Mesenchymal stem cell (in vitro differentiated cells and primary cell): Measurements from ENCODE around the gene BSG.
A peak's percentile ranks its signal among the peaks of the same experiment; 100 is the strongest.

Experiments used
- DNase-seq: peaks from one replicate; pipeline ENCODE4 v3.0.0-alpha.2; 2013
- H2AFZ ChIP-seq: one replicate; pipeline ENCODE4 v1.6.1; 2013; ENCODE audit warnings: low read depth, mild to moderate bottlenecking, control low read depth, inconsistent platforms, low read length, moderate library complexity
- H2AK5ac ChIP-seq: 2 replicates; pipeline ENCODE4 v1.6.1; 2013; ENCODE audit warnings: low read length, moderate library complexity, mild to moderate bottlenecking, inconsistent platforms; ENCODE audit not compliant: severe bottlenecking
- H2BK120ac ChIP-seq: one replicate; pipeline ENCODE4 v1.6.1; 2013; ENCODE audit warnings: low read depth, mild to moderate bottlenecking, inconsistent platforms, low read length, moderate library complexity
- H2BK12ac ChIP-seq, 2 experiments: one replicate each; pipeline ENCODE4 v1.6.1; 2013; ENCODE audit warnings: inconsistent platforms in 2 of 2, low read length in 2 of 2, mild to moderate bottlenecking in 2 of 2, moderate library complexity in 2 of 2, control low read depth in 1 of 2
- H2BK15ac ChIP-seq: one replicate; pipeline ENCODE4 v1.6.1; 2013; ENCODE audit warnings: mild to moderate bottlenecking, low read depth, inconsistent platforms; ENCODE audit not compliant: poor library complexity, severe bottlenecking
- H2BK5ac ChIP-seq: 2 replicates; pipeline ENCODE4 v1.6.1; 2013; ENCODE audit warnings: low read depth, mild to moderate bottlenecking, low read length, control low read depth, inconsistent platforms; ENCODE audit not compliant: poor library complexity, severe bottlenecking
- H3K14ac ChIP-seq, 2 experiments: one replicate each; pipeline ENCODE4 v1.6.1; 2013; ENCODE audit warnings: inconsistent platforms in 2 of 2, low read length in 2 of 2, control low read depth in 1 of 2, mild to moderate bottlenecking in 1 of 2, moderate library complexity in 1 of 2
- H3K18ac ChIP-seq, 2 experiments: one replicate each; pipeline ENCODE4 v1.6.1; 2013; ENCODE audit warnings: inconsistent platforms in 2 of 2, low read length in 2 of 2, control low read depth in 1 of 2, low read depth in 1 of 2, mild to moderate bottlenecking in 1 of 2
- H3K23ac ChIP-seq, 2 experiments: one replicate each; pipeline ENCODE4 v1.6.1; 2013; ENCODE audit warnings: inconsistent platforms in 2 of 2, low read length in 2 of 2, mild to moderate bottlenecking in 2 of 2, moderate library complexity in 2 of 2, control low read depth in 1 of 2
- H3K27ac ChIP-seq: 2 replicates; pipeline ENCODE4 v1.5.1; 2013; ENCODE audit warnings: mild to moderate bottlenecking, moderate library complexity, low read length, control low read depth, inconsistent platforms; ENCODE audit not compliant: poor library complexity, severe bottlenecking
- H3K27me3 ChIP-seq, 2 experiments: 2 replicates each; pipeline versions ENCODE4 v1.6.1 to v1.7.0; 2013; ENCODE audit warnings: low read length in 2 of 2, mild to moderate bottlenecking in 2 of 2, moderate library complexity in 2 of 2, control low read depth in 1 of 2, inconsistent platforms in 1 of 2; ENCODE audit not compliant: control insufficient read depth in 1 of 2, insufficient read depth in 1 of 2
- H3K36me3 ChIP-seq, 2 experiments: 2 replicates each; pipeline versions ENCODE4 v1.6.1 to v1.7.0; 2013; ENCODE audit warnings: low read length in 2 of 2, control low read depth in 1 of 2, inconsistent platforms in 1 of 2, low read depth in 1 of 2, mild to moderate bottlenecking in 1 of 2; ENCODE audit not compliant: insufficient read depth in 2 of 2, control insufficient read depth in 1 of 2
- H3K4ac ChIP-seq, 2 experiments: one replicate each; pipeline ENCODE4 v1.6.1; 2013; ENCODE audit warnings: inconsistent platforms in 2 of 2, low read length in 2 of 2, mild to moderate bottlenecking in 2 of 2, moderate library complexity in 2 of 2, control low read depth in 1 of 2, low read depth in 1 of 2
- H3K4me1 ChIP-seq: 2 replicates; pipeline ENCODE4 v1.6.1; 2013; ENCODE audit warnings: low read depth, low read length, control low read depth; ENCODE audit not compliant: control insufficient read depth, insufficient read depth
- H3K4me2 ChIP-seq: 2 replicates; pipeline ENCODE4 v1.6.1; 2013; ENCODE audit warnings: low read length, mild to moderate bottlenecking, inconsistent platforms; ENCODE audit not compliant: poor library complexity, severe bottlenecking
- H3K4me3 ChIP-seq, 2 experiments: 2 replicates each; pipeline versions ENCODE4 v1.5.1 to v1.7.0; 2013; ENCODE audit warnings: low read length in 2 of 2, mild to moderate bottlenecking in 2 of 2, control low read depth in 1 of 2, low read depth in 1 of 2; ENCODE audit not compliant: insufficient read depth in 1 of 2
- H3K79me1 ChIP-seq: replicated peaks from 2 replicates; pipeline ENCODE4 v1.6.1; 2013; ENCODE audit warnings: mild to moderate bottlenecking, control low read depth, low read length, inconsistent platforms; ENCODE audit not compliant: poor library complexity, severe bottlenecking
- H3K9ac ChIP-seq: 2 replicates; pipeline ENCODE4 v1.7.0; 2013; ENCODE audit warnings: mild to moderate bottlenecking, low read length, moderate library complexity
- H3K9me3 ChIP-seq: 2 replicates; pipeline ENCODE4 v1.7.0; 2013; ENCODE audit warnings: mild to moderate bottlenecking, low read length; ENCODE audit not compliant: control insufficient read depth
- H4K8ac ChIP-seq: one replicate; pipeline ENCODE4 v1.6.1; 2013; ENCODE audit warnings: inconsistent platforms, mild to moderate bottlenecking, low read length, moderate library complexity
- H4K91ac ChIP-seq: one replicate; pipeline ENCODE4 v1.6.1; 2013; ENCODE audit warnings: mild to moderate bottlenecking, low read length, inconsistent platforms
- WGBS: methylation state at CpG from one replicate; pipeline ENCODE4 v1.1.7; 2013; ENCODE audit warnings: mixed read lengths; 5-methylcytosine and 5-hydroxymethylcytosine counted together

Gene BSG

DNA sequence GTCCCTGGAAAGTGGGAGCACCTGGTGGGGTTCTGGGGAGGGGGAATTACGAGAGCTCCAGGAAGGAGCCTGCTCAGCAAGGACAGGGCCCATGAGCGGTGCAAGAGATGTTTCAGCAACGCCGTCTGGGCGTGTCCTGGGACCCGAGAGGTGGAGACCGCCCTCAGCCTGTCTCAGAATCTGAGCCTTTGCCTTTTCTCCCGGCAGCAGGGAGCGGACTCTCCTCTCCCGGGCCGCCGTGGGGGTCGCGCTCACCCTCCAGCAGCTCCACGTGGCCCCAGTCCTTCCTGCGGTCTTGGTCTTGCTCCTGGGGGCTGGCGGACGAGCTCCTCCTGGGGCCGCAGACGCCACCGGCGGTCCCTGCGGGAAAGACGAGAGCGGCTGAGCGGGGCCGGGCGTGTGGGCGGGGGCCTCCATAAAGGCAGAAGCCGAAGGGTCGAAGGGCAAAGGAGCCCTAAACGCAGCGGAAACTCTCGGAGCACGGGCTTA is 60.2 kb downstream of the BSG start:
- Histone ChIP-seq H3K4me3 (peak overlapping the region; percentile 68 to 97), H3K27ac (peak overlapping the region; percentile 55), H3K79me1 (peaks cover 23% of the 10 kb centered on the region), H3K4ac (peak overlapping the region; percentile 42 to 77), H2BK15ac (peak overlapping the region; percentile 84), H2BK12ac (peak overlapping the region in 1 of 2 experiments; percentile 37), H2BK120ac (peak overlapping the region; percentile 44), H3K36me3 (peaks cover 21 to 30% of the 10 kb centered on the region in 2 experiments), H3K9ac (peak overlapping the region; percentile 85), H3K4me1 (peaks cover 28% of the 10 kb centered on the region), H4K91ac (no peak overlapping the region), H2AK5ac (no peak overlapping the region), H3K23ac (no peak overlapping the region), H3K18ac (peak overlapping the region in 1 of 2 experiments; percentile 94), H2BK5ac (no peak overlapping the region), H3K4me2 (peak overlapping the region; percentile 89), H2AFZ (peak overlapping the region; percentile 60), H3K27me3 (no peaks in the 10 kb centered on the region), H3K9me3 (no peaks in the 10 kb centered on the region), H3K14ac (peak overlapping the region in 1 of 2 experiments; percentile 35), H4K8ac (peak overlapping the region; percentile 35)
- WGBS: under 1% methylated on average over 35 of the region's 35 CpGs
- DNase-seq: peak; percentile 74
